Activated CD4-positive, alpha-beta T cell treated with anti-CD3 and anti-CD28 coated beads, Interleukin-2, Interleukin-4, amounts not matched to agents 100 ng/mL and 50 ng/mL, durations not matched to agents 16 hours and 8 hours (primary cell): Measurements from ENCODE around the gene PCAT7.

Experiments
- DNase-seq: peaks from one replicate; pipeline ENCODE4 v3.0.0-alpha.2; 2020; ENCODE audit warnings: low spot score

PCAT7 gene

GRCh38 chr9:94603259-94604160, 48.6 kb downstream of the PCAT7 start:
- DNase-seq = peak; percentile 67

GRCh38 chr9:94606646-94607422, 52.0 kb downstream of the PCAT7 start:
- DNase-seq = no peak

DNA sequence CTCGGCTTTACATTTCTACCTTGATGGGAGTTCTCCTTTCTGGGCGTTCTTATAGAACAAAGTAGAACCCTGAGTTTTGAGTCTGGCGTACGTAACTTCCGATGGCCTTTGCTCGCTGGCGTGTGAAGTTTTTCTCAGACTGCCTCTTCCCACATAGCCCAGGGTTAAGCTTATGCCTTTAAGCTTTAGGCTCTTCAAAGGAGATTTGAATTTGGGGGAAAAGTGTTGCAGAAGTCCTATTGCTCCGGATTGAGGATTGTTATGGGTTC, 52.5 kb downstream of the PCAT7 start:
- no peak for DNase-seq

GRCh38 chr9:94610181-94610606, 55.3 kb downstream of the PCAT7 start:
- DNase-seq = no peak

GRCh38 chr9:94611638-94612068, 56.8 kb downstream of the PCAT7 start:
- peak; percentile 22 for DNase-seq

GRCh38 chr9:94612071-94612470, 57.2 kb downstream of the PCAT7 start:
- no peak for DNase-seq

- DNase-seq = no peak
Measured at GRCh38 chr9:94613003-94613402, 58.1 kb downstream of the PCAT7 start.

- no peak for DNase-seq
Measured at GRCh38 chr9:94619026-94619425, 64.1 kb downstream of the PCAT7 start.
